HUES64 (cell line): ENCODE measurements around the gene CATSPER3. TPM values are rescaled to one million over a fixed set of nuclear protein-coding genes. Genes with fewer than 3 reads are reported as not detected.

ENCODE experiments used
- H3K27ac ChIP-seq: 2 replicates; pipeline ENCODE4 v1.7.0; 2013; ENCODE audit warnings: low read depth, low read length, inconsistent platforms
- H3K27me3 ChIP-seq: 2 replicates; pipeline ENCODE4 v1.6.1; 2013; ENCODE audit warnings: mild to moderate bottlenecking, low read length; ENCODE audit not compliant: insufficient read depth
- H3K36me3 ChIP-seq: 2 replicates; pipeline ENCODE4 v1.6.1; 2013; ENCODE audit warnings: mild to moderate bottlenecking, low read length; ENCODE audit not compliant: insufficient read depth
- H3K4me1 ChIP-seq: 2 replicates; pipeline ENCODE4 v1.6.1; 2013; ENCODE audit warnings: mild to moderate bottlenecking, low read length, moderate library complexity; ENCODE audit not compliant: insufficient read depth
- H3K4me3 ChIP-seq: 2 replicates; pipeline ENCODE4 v1.5.1; 2013; ENCODE audit warnings: mild to moderate bottlenecking, low read length, moderate library complexity
- H3K9ac ChIP-seq: 2 replicates; pipeline ENCODE4 v1.6.1; 2013; ENCODE audit warnings: mild to moderate bottlenecking, low read depth, low read length
- H3K9me3 ChIP-seq: 2 replicates; pipeline ENCODE4 v1.6.1; 2013; ENCODE audit warnings: low read depth, low read length; ENCODE audit not compliant: insufficient read depth
- WGBS: fragments of 150-250, 120-280 bp; methylation state at CpG from one replicate; pipeline ENCODE4 v1.1.7; 2013; ENCODE audit warnings: missing lambda C conversion rate; 5-methylcytosine and 5-hydroxymethylcytosine counted together
- polyA plus RNA-seq, 2 experiments: library from polyadenylated mRNA; stranded (reverse); fragments of 50-300 nt; gene quantifications; one replicate each; pipeline ENCODE4 v1.2.3, GENCODE V29; 2013

The CATSPER3 gene
- polyA plus RNA-seq (2013, experiment 1 of 2): 0.15 TPM
- not detected for polyA plus RNA-seq (2013, experiment 2 of 2)

- Histone ChIP-seq H3K36me3 (peaks cover 3% of the 10 kb centered on the region; the same call in 1 of the 2 replicates), H3K4me3 (no peak within 1 kb of the TSS), H3K9ac (no peak within 1 kb of the TSS), H3K9me3 (no peaks in the 10 kb centered on the region), H3K27me3 (no peaks in the 10 kb centered on the region), H3K4me1 (no peaks in the 10 kb centered on the region), H3K27ac (no peak within 1 kb of the TSS)
- 92% methylated on average over 3 of the region's 3 CpGs for WGBS
Measured at GRCh38 chr5:134967607-134968006, at the start of gene CATSPER3. TSS of gene CATSPER3 (plus strand) at chr5:134967907. CDS start at chr5:134967992, 85 bp downstream.

GRCh38 chr5:134918861-134919260, 48.8 kb upstream of the CATSPER3 start:
- H3K27me3 ChIP-seq: no peaks in the 10 kb centered on the region
- WGBS: 85% methylated on average over 3 of the region's 3 CpGs
- peaks cover 31% of the 10 kb centered on the region for H3K36me3 ChIP-seq
- no peak overlapping the region for H3K9ac ChIP-seq
- H3K27ac ChIP-seq: no peak overlapping the region
- no peaks in the 10 kb centered on the region for H3K4me1 ChIP-seq
- H3K9me3 ChIP-seq: no peaks in the 10 kb centered on the region
- no peak overlapping the region for H3K4me3 ChIP-seq

GRCh38 chr5:134920848-134921575, 46.7 kb upstream of the CATSPER3 start:
- no peak overlapping the region for H3K27ac ChIP-seq
- H3K27me3 ChIP-seq: no peaks in the 10 kb centered on the region
- WGBS: 95% methylated on average over 9 of the region's 9 CpGs
- H3K36me3 ChIP-seq: peaks cover 19% of the 10 kb centered on the region
- no peak overlapping the region for H3K9ac ChIP-seq
- H3K4me1 ChIP-seq: no peaks in the 10 kb centered on the region
- no peak overlapping the region for H3K4me3 ChIP-seq
- no peaks in the 10 kb centered on the region for H3K9me3 ChIP-seq

GRCh38 chr5:134932508-134932907, 35.2 kb upstream of the CATSPER3 start:
- H3K9ac ChIP-seq: no peak overlapping the region
- no peak overlapping the region for H3K4me3 ChIP-seq
- WGBS: 95% methylated on average over 3 of the region's 3 CpGs
- H3K4me1 ChIP-seq: no peaks in the 10 kb centered on the region
- H3K9me3 ChIP-seq: no peaks in the 10 kb centered on the region
- H3K27ac ChIP-seq: no peak overlapping the region
- peaks cover 23% of the 10 kb centered on the region for H3K36me3 ChIP-seq
- no peaks in the 10 kb centered on the region for H3K27me3 ChIP-seq

- Histone ChIP-seq H3K36me3 (peaks cover 23% of the 10 kb centered on the region), H3K4me3 (no peak overlapping the region), H3K27me3 (no peaks in the 10 kb centered on the region), H3K9me3 (no peaks in the 10 kb centered on the region), H3K9ac (no peak overlapping the region), H3K27ac (no peak overlapping the region), H3K4me1 (peaks cover 9% of the 10 kb centered on the region; the same call in 1 of the 2 replicates)
- 91% methylated on average over 3 of the region's 5 CpGs for WGBS
Measured at GRCh38 chr5:134934202-134934601, 33.5 kb upstream of the CATSPER3 start.

GRCh38 chr5:134935711-134936602, 31.8 kb upstream of the CATSPER3 start:
- peaks cover 14% of the 10 kb centered on the region for H3K36me3 ChIP-seq
- H3K4me3 ChIP-seq: no peak overlapping the region
- no peak overlapping the region for H3K27ac ChIP-seq
- peaks cover 9% of the 10 kb centered on the region; the same call in 1 of the 2 replicates for H3K4me1 ChIP-seq
- H3K9me3 ChIP-seq: no peaks in the 10 kb centered on the region
- H3K9ac ChIP-seq: no peak overlapping the region
- no peaks in the 10 kb centered on the region for H3K27me3 ChIP-seq
- 93% methylated on average over 12 of the region's 12 CpGs for WGBS

GRCh38 chr5:134937526-134937925, 30.2 kb upstream of the CATSPER3 start:
- Histone ChIP-seq H3K36me3 (peaks cover 14% of the 10 kb centered on the region), H3K27me3 (no peaks in the 10 kb centered on the region), H3K27ac (no peak overlapping the region), H3K9me3 (no peaks in the 10 kb centered on the region), H3K4me3 (no peak overlapping the region), H3K4me1 (peaks cover 9% of the 10 kb centered on the region; the same call in 1 of the 2 replicates), H3K9ac (no peak overlapping the region)
- WGBS: 91% methylated on average over 8 of the region's 8 CpGs

GRCh38 chr5:134938030-134938429, 29.7 kb upstream of the CATSPER3 start:
- H3K9me3 ChIP-seq: no peaks in the 10 kb centered on the region
- H3K36me3 ChIP-seq: peaks cover 10% of the 10 kb centered on the region; the same call in 1 of the 2 replicates
- peaks cover 9% of the 10 kb centered on the region; the same call in 1 of the 2 replicates for H3K4me1 ChIP-seq
- WGBS: 88% methylated on average over 6 of the region's 6 CpGs
- H3K9ac ChIP-seq: no peak overlapping the region
- H3K27me3 ChIP-seq: no peaks in the 10 kb centered on the region
- H3K4me3 ChIP-seq: no peak overlapping the region
- H3K27ac ChIP-seq: no peak overlapping the region

- Histone ChIP-seq H3K27me3 (no peaks in the 10 kb centered on the region), H3K9me3 (no peaks in the 10 kb centered on the region), H3K4me3 (no peak overlapping the region), H3K36me3 (peaks cover 10% of the 10 kb centered on the region; the same call in 1 of the 2 replicates), H3K4me1 (peaks cover 9% of the 10 kb centered on the region; the same call in 1 of the 2 replicates), H3K27ac (no peak overlapping the region), H3K9ac (no peak overlapping the region)
- 90% methylated on average over 1 of the region's 1 CpG for WGBS
Measured at GRCh38 chr5:134939500-134939899, 28.2 kb upstream of the CATSPER3 start.

GRCh38 chr5:134943547-134943946, 24.2 kb upstream of the CATSPER3 start:
- H3K36me3 ChIP-seq: no peaks in the 10 kb centered on the region
- H3K27ac ChIP-seq: no peak overlapping the region
- peaks cover 3% of the 10 kb centered on the region; the same call in 1 of the 2 replicates for H3K4me1 ChIP-seq
- H3K4me3 ChIP-seq: no peak overlapping the region
- 68% methylated on average over 1 of the region's 1 CpG for WGBS
- H3K27me3 ChIP-seq: no peaks in the 10 kb centered on the region
- no peak overlapping the region for H3K9ac ChIP-seq
- no peaks in the 10 kb centered on the region for H3K9me3 ChIP-seq

GRCh38 chr5:134944630-134945029, 23.1 kb upstream of the CATSPER3 start:
- Histone ChIP-seq H3K9ac (no peak overlapping the region), H3K27ac (no peak overlapping the region), H3K9me3 (no peaks in the 10 kb centered on the region), H3K4me3 (no peak overlapping the region), H3K4me1 (no peaks in the 10 kb centered on the region), H3K36me3 (no peaks in the 10 kb centered on the region), H3K27me3 (no peaks in the 10 kb centered on the region)
- WGBS: 96% methylated on average over 1 of the region's 1 CpG
